ENCODE measurements around the gene LRRC72.
"Not testable (repeated sequence)": the region's sequence is repeated elsewhere in the genome, so short reads cannot be mapped to it uniquely, and the experiment has no call there.

Gene LRRC72

DNA sequence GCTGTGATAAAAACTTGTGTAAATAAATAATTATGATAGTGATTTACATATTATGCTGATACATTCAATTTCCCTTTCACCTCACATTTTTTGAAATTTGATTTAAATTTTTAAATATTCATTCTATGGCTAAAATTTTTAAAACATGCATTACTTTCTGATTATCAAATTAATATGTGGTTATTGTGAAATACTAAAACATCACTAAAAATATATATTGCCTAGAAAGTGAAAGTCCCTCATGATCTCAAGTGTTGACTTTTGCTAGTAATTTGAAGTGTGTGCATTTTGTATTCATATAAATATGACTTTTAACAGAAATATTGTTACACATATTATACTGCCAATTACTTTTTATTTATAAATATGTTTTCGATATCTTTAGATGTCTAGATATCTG, 3.1 kb downstream of the LRRC72 start:
- DNase-seq: no peak

DNA sequence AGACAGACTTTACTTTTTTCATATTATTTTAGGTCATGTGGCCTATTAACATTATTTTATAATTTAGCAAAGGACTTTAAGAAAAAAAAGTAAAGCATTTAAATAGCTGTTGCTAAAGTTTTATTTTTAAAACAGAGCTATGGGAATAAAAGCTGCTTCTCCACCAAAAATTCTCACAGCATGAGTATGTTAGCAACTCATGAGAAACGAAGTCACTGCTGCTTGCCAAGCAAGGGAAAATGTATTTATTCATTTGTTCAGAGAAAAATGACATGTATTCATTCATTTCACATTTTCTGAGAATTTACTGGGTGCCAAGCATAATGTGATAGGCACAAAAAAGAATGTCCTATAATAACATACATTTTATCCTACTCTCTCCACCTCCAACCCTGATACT, 5.1 kb downstream of the LRRC72 start:
- no peak for DNase-seq

DNA sequence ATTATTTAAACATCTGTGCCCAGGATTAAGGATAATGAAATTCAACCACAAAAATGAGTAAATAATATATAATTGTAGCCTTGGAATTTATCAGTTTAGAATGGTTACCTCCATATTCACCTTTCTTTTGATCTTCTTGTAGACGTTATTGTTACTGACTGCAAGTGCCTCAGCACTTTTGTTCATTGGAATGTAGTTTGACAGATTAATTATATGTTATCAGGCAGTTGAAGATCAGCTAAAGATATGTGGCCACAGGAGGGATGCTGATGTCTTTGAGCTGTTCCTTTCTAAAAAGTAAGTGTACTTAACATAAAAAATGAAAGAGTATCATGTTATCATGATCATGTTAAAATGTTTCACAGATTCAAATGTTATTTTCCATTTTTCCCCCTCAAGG, 5.6 kb downstream of the LRRC72 start:
- no peak for DNase-seq

DNA sequence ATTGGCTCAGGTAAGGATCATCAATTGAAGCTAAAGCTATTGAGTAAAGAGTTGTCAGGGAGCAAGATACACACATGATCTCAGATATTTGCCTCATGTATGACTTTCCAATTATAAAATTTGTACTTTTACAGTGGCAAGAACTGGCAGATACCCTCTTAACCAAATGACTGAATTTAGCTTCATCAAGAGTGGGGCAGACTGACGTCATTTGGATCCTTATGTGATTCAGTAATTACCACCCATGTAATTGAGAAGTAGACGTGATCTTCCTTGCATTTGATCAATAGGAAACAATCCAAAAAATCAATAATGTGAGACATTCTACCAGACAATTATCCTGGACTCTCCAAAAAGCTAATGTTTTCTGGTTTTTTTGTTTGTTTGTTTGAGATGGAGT, 8.9 kb downstream of the LRRC72 start:
- no peak for DNase-seq

DNA sequence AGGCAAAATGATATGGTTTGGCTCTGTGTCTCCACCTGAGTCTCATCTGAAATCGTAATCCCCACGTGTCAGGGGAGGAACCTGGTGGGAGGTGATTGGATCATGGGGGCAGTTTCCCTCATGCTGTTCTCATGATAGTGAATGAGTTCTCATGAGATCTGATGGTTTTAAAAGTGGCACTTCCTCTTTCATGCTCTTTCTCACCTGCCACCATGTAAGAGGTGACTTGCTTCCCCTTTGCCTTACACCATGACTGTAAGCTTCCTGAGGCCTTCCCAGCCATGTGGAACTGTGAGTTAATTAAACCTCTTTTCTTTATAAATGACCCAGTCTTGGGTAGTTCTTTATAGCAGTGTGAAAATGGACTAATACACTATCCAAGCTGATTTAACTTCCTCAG, 13.9 kb downstream of the LRRC72 start:
- not testable (repeated sequence) for DNase-seq

DNA sequence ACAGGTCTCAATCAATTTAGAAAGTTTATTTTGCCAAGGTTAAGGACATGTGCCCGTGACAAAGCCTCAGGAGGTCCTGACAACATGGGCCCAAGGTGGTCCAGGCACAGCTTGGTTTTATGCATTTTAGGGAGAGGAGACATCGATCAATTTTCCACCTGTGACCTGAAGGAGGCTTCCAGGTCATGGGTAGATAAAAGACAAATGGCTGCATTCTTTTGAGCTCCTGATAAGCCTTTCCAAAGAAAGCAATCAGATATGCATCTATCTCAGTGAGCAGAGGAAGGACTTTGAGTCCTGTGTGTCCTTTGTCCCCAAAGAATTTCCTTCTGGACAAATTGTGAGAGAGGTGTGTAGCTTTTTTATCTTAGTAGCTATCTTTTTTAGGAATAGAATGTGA, 15.8 kb downstream of the LRRC72 start:
- DNase-seq: no peak

DNA sequence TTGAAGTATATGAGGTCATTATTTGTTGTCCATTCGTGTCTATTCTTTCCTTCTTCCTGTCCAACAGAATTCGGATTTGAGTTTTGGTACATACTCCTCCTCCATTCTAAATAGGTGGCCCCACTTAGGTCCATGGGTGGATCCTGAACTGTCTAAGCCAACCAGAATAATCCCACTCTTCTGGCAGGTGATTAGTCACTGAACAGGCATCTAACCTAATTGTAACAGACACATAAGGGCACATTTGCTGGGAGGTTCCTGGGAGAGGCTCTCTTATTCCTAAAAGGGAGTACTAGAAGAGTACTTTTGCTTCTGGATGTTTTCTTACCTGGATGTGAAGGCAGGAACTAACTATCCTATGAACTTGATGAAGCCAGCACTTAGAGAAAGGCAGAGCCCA, 16.8 kb downstream of the LRRC72 start:
- DNase-seq: no peak

DNA sequence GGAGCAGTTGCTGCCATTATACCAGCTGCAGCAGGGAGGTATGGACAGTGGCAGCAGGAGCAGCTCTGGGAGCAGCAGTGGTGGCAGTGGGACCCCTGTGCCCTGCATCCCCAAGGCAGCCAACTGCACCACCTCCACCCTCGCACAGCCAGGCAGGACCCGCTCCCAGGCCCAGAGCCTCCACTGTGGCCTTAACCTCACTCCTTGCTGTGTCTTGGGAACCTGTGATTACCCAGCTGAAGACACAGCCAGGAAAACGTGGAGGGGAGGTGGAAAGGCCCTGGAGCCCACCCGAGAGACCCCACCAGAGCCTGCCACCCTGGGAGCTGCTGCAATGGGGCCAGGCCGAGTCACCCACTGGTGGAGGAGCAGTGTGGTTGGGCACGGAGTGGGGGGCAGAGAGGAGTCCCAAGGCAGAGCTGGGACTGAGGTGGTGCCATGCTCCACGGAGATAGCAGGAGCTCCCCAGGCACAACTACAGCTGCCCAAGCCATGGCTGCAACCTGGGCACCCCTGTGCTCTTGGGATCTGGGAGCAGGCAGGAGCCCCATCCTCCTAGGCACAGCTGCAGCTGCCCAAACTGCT, 20.4 kb downstream of the LRRC72 start:
- DNase-seq: no peak

DNA sequence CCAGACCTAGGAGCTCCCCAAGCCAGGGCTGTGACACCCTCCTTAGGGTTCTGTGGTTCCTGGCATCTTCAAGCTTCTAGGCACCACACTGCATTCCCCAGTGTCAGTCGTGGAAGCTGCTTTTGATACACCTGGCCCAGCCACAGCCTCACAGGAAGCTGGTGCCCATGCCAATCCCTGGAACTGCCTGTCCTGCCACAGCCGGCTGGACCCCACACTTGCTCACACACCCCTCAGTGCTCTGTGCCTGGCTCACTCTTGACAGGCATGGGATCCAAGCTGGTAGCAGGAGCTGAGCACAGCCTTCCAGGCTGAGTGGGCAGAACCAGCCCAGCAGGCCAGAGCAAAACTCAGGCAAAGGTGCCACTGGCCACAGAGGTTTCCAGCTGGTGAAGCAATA, 21.8 kb downstream of the LRRC72 start:
- DNase-seq: no peak

DNA sequence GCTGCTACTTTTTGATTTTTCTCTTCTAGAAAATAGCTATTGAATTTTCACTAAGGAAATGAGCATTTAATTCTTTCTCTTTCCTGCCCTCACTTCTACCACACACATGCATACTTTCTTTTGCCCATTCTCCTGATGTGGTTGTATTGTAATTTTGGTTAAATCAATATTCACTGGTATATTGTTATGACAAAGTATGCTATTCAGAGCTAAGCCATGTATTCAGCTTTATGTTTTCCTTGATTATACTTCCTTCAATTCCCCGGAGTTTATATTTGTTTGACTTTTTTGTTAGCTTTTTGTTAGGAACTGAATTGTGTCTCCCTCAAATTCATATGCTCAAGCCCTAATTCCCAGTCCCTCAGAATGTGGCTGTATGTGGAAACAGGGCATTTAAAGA, 24.0 kb downstream of the LRRC72 start:
- no peak for DNase-seq

DNA sequence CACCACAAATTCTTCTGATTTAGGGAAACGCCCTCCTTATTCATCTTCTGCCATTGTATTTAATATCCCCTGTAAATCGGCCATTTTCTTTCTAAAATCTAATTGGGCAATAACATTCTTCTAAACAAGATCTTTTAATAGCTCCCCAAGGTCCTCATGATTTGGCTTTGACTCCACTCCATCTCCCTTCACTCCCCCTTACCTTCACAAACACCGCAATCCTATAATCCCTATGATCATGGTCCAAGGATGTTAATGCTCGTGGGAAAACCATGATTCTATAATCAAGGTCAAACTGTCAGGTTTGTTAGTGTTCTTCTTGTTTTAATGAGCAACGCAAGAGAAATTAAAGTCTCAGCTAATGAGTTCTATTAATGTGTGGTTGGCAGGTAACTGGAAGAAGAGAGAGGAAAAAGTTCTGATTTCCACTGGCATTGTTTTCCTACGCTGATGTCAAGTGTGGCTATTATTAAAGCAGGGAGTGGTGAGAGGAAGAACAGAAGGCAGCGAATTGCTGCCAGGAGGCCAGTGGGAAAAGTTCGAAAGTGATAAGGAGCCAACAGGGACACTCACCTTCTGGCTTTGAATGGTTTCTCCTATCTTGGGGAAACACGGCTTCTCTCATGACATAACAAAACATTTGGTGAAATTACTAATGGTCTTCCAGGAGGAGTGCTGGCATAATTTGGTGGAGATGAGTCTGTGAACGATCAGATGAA, 28.1 kb downstream of the LRRC72 start:
- DNase-seq: no peak

DNA sequence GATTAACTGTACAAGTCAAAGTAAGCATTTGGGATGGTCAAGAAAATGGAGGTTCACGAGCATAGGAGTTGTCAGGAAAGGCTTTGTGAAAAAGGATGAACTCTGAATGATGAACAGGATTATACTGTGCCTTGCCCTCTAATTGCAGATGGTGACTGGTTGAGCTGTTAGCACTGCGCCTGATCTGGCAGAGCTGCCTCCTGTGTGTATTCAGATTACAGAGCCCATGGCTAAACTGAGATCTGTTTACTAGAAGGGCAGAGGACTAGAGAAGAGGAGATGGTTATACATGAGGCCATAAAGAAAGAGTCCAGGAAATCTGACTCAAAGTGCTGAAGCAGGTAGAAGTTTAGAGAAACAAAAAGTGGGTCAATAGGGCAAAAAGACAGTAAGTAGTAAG, 29.7 kb downstream of the LRRC72 start:
- no peak for DNase-seq

DNA sequence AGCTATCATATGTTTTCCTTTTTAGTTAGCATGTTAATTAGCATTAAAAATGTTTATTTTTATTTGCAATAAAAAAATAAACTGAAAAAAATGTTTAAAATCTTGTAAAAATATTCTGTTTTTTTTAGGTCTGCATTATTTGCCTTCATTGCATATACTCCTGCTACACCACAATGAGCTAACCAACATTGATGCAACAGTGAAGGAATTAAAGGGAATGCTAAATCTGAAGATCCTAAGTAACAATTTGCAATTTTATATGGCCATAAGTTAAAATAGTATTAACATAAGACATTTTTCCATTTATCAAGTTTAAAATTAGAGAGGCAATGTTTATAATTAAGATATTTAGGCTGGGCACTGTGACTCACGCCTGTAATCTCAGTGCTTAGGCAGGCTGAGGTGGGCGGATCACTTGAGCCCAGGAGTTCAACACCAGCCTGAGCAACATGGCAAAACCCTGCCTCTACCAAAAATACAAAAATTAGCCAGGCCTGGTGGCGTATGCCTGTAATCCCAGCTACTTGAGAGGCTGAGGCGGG, 32.2 kb downstream of the LRRC72 start:
- no peak for DNase-seq

DNA sequence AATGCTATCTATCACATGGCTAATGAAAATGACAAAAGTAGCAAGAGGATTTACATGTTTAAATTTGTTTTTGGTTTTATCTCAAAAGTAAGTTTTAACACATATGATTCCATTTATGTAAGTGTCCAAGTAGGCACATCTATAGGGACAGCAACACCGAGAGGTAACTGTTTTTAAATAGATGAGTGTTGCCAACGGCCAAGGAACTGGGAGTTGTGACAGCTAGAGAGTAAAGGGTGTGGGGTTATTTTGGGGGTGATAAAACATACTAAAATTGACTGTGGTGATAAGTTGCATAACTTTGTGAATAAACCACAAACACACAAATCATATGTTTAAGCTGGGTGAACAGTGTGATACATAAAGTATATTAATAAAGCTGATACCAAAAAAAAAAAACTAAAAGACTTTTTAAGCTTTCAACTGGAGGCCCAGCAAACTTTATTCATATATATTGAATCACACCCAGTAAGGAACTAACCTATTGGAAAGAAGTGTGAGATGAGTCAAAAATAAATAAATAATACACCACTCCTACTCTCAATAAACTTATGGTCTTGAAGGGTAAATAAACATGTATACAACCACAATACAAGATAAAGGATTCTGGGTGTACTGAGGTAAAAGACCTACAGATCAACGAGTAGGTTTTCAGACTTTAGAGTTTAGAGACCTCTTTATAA, 33.0 kb downstream of the LRRC72 start:
- no peak for DNase-seq

DNA sequence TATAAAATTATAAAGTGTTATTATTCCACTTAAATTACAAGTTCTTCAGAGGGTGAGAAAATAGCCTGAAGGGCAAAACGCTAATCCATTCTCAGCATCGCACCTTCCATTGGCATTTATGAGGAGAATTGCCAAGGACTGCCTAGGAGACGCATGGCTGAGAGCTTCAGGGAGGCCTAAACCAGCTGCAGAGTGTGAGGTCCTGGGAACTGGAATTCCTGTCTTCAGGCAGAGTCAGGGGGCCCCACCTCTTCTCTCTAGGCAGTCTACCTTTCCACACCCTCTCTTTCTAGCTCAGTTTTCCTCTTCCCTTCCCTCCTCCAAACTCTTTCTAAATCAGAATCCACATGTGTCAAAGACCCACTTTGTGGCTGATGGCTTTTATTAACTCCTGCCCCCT, 35.3 kb downstream of the LRRC72 start:
- no peak for DNase-seq

DNA sequence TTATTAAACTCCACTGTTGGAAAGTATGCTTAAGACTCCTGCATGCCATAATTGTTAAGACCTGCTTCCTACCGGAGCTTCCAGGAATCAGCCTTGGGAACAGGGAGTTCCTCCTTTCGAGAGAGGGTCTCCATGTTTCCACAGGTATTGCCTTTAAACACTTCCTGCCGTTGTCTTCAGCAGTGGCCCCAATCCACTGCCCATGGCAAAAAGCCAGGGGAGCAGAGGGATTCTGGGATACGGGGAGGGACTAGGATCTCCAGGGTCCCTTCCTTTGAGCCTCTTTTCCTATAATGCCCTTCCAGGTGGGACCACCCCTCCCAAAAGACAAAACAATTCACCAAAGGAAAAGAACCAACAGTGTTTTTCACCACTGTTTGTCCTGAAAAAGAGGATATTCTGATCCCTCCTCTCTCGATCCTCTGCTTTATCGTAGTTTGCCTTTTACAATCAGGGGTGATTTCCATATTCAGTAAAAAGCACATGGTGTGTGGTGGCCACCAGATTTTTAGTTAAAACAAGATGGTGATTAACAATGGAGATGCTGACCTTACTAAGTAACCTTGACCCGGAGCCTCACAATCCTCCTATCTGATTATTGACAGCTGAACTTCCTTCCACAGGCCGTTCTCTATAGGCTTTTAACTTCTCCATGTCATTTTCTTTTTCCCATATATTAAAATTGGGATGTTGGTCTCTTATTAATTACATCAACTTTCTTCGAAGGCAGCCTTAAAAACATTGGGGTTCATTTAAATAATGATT, 36.0 kb downstream of the LRRC72 start:
- DNase-seq: no peak

DNA sequence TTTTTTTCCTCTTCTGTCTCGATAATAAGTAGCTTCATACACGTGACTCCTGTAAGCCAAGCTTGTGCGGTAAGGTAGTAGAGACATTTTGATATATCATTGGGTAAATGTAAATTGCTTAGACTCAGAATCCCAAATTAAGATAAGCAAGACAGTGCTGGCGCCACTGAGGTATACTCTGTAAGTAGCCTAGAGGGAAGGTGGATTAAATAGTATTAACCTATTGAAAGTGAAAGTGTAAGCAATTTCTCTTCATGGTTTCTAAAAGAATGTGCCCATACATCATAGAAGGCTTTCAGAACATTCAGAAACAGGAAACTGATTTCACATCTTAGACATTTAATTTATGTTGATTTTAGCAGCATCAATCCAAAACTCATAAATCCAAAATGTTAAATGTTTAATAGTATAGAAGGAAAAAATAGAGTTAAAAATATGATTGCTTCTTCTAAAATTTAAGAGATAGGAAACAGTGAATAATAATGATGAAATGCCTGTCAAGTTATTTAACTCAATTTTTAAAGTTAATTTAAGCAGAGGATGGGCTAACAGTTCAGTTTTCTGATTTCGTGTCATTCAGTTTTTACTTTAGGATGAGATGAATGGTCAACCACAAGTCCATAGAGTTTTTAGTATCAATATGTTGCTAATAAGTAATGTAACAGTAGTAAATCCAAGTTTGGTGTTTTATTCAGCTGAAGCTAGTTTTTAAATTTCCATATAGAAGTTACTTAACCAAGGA, 36.8 kb downstream of the LRRC72 start:
- peak in 1 of 5 donors; percentile 33 for DNase-seq

DNA sequence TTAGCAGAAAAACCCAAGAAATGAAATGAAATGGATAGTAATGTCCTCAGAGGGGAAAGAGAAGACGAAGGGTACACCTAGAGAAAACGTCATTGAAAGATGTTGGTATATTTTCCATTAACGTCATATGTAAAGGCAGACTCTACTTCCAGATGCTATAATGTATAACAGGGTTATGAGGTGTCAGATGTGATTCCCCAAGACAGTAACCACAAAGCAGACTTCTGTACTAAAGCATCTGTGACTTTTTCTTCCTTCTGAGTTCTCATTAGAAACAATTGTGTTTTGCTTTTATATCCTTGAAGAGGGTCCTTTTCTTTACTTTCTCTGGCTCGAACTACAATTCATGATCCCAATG, 37.4 kb downstream of the LRRC72 start:
- peak in 1 of 5 donors; percentile 12 for DNase-seq

DNA sequence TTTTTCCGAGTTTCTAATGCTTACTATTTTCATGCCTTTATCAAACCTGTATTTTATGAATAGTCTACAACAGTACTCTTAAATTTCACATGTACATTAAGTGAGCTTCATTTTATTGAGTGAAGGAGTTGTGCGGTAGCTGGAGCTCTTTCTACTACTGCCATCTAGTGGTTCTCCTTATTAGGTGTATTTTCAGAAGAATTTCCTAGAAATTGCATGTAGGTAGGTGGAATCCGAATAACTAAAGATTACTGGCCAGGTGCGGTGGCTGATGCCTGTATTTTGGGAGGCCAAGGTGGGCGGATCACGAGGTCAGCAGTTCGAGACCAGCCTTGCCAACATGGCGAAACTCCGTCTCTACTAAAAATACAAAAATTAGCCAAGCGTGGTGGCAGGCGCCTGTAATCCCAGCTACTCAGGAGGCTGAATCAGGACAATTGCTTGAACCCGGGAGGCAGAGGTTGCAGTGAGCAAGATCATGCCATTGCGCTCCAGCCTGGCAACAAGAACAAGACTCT, 38.3 kb downstream of the LRRC72 start:
- peak in 1 of 5 donors; percentile 49 for DNase-seq

DNA sequence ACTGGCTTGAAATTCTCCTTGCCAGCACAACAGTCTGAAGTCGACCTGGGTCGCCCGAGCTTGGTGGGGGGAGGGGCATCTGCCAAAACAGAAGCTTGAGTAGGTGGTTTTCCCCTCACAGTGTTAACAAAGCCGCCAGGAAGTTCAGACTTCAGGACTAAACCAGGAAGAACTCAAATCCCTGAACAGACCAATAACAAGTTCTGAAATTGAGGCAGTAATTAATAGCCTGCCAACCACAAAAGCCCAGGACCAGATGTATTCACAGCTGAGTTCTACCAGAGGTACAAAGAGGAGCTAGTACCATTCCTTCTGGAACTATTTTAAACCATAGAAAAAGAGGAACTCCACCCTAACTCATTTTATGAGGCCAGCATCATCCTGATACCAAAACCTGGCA, 45.3 kb downstream of the LRRC72 start:
- DNase-seq: no peak

DNA sequence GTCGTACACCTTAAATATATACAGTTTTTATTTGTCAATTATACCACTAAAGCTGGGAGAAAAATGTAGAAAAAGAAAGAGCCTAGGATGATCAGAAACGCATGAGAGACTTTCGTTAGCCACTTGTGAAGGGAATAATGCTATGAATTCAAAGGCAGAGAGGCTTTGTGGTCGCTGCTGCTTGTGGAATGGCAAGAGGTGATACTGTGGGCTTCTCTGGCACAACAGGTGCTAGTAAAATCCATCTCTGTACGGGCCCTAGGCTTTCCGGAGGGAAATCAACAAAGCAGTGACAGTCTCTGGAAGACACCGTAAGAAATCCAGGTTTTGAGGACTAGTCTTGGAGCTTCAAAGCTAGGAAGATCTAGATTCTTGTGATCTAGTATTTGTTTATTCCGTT, 52.6 kb downstream of the LRRC72 start:
- no peak for DNase-seq

DNA sequence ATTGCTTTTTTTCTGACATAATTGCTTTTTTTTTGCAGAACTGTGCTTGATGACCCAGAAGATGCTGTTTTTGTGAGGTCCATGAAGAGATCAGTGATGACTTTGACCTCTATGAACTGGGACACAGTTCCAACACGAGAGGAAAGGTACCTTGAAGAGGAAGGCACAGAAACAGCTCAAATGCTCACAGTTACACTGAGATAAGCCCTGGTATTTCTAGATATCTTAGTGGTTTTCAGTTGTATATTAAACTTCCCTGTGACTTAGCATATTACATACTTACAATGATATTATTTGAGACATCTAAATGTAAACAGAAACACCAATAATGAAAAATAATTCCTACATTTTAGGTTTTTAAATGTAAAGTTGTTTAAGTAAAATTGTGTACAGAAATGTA, 54.7 kb downstream of the LRRC72 start:
- DNase-seq: no peak

All from T-helper 1 cell (primary cell).